ENCODE data around the gene SPATA32.

The SPATA32 gene

GRCh38 chr17:45293413-45294211 lies 31.7 kb upstream of the SPATA32 start:
- Histone ChIP-seq H3K36me3 (ENCODE audit: control insufficient read depth, low read length) (peaks cover 25% of the 10 kb centered on the region), H3F3A (ENCODE audit: control insufficient read depth, insufficient read depth) (no peaks in the 10 kb centered on the region), H3K9me2 (replicated peaks; ENCODE audit: control insufficient read depth, low read length) (no peaks in the 10 kb centered on the region), H3K4me3 (ENCODE audit: low read length) (no peak overlapping the region), H4K20me1 (ENCODE audit: control insufficient read depth, insufficient read depth, low read depth, low read length) (no peaks in the 10 kb centered on the region), H3K27me3 (ENCODE audit: control insufficient read depth, low read length) (no peaks in the 10 kb centered on the region), H3K79me2 (ENCODE audit: control insufficient read depth, low read length) (peaks cover 47% of the 10 kb centered on the region), H3K9me3 (ENCODE audit: control insufficient read depth, insufficient read depth, low read length) (no peaks in the 10 kb centered on the region), H3K4me2 (ENCODE audit: low read length) (no peak overlapping the region), H3K27ac (ENCODE audit: low read depth, low read length) (no peak overlapping the region), H3K4me1 (ENCODE audit: control insufficient read depth, low read length) (peaks cover 42% of the 10 kb centered on the region)
- no peak for TF ChIP-seq CTCF (IDR thresholded peaks at IDR 0.05; ENCODE audit: low read depth, low read length, poor library complexity, severe bottlenecking)

- Histone ChIP-seq H3K27me3 (ENCODE audit: control insufficient read depth, low read length) (no peaks in the 10 kb centered on the region), H3K9me3 (ENCODE audit: control insufficient read depth, insufficient read depth, low read length) (no peaks in the 10 kb centered on the region), H3K79me2 (ENCODE audit: control insufficient read depth, low read length) (peaks cover 41% of the 10 kb centered on the region), H3K36me3 (ENCODE audit: control insufficient read depth, low read length) (peaks cover 25% of the 10 kb centered on the region), H3K27ac (ENCODE audit: low read depth, low read length) (no peak overlapping the region), H3K4me1 (ENCODE audit: control insufficient read depth, low read length) (peaks cover 41% of the 10 kb centered on the region), H3F3A (ENCODE audit: control insufficient read depth, insufficient read depth) (no peaks in the 10 kb centered on the region), H3K4me2 (ENCODE audit: low read length) (no peak overlapping the region), H3K9me2 (replicated peaks; ENCODE audit: control insufficient read depth, low read length) (no peaks in the 10 kb centered on the region), H3K4me3 (ENCODE audit: low read length) (no peak overlapping the region), H4K20me1 (ENCODE audit: control insufficient read depth, insufficient read depth, low read depth, low read length) (no peaks in the 10 kb centered on the region)
- TF ChIP-seq CTCF (IDR thresholded peaks at IDR 0.05; ENCODE audit: low read depth, low read length, poor library complexity, severe bottlenecking) (no peak), EZH2phosphoT487 (IDR thresholded peaks at IDR 0.05; ENCODE audit: borderline replicate concordance, low read length) (no peak)
These were observed 31.0 kb upstream of the SPATA32 start for GRCh38 chr17:45292696-45293412.

- Histone ChIP-seq H3K27me3 (ENCODE audit: control insufficient read depth, low read length) (no peaks in the 10 kb centered on the region), H3K4me2 (ENCODE audit: low read length) (0 out of 2 replicates have a peak overlapping the region, but pooled peaks have one; percentile 14), H3K36me3 (ENCODE audit: control insufficient read depth, low read length) (peaks cover 30% of the 10 kb centered on the region), H3K4me3 (ENCODE audit: low read length) (no peak overlapping the region), H3K9me2 (replicated peaks; ENCODE audit: control insufficient read depth, low read length) (no peaks in the 10 kb centered on the region), H4K20me1 (ENCODE audit: control insufficient read depth, insufficient read depth, low read depth, low read length) (no peaks in the 10 kb centered on the region), H3F3A (ENCODE audit: control insufficient read depth, insufficient read depth) (no peaks in the 10 kb centered on the region), H3K4me1 (ENCODE audit: control insufficient read depth, low read length) (peaks cover 29% of the 10 kb centered on the region), H3K9me3 (ENCODE audit: control insufficient read depth, insufficient read depth, low read length) (no peaks in the 10 kb centered on the region), H3K79me2 (ENCODE audit: control insufficient read depth, low read length) (peaks cover 31% of the 10 kb centered on the region), H3K27ac (ENCODE audit: low read depth, low read length) (no peak overlapping the region)
- no peak for TF ChIP-seq CTCF (IDR thresholded peaks at IDR 0.05; ENCODE audit: low read depth, low read length, poor library complexity, severe bottlenecking)
- TF ChIP-seq EZH2phosphoT487 (IDR thresholded peaks at IDR 0.05; ENCODE audit: borderline replicate concordance, low read length): no peak
These were observed 29.4 kb upstream of the SPATA32 start for GRCh38 chr17:45291171-45291805.

Measured in DOHH2 (cell line).